GM21723 (cell line): ENCODE measurements around the gene CSF3R.

Source experiments
- ATAC-seq: cut with Tn5 transposase; IDR thresholded peaks from one replicate; pipeline ENCODE4 v1.9.1; 2021; ENCODE audit warnings: mild to moderate bottlenecking, moderate library complexity; ENCODE audit not compliant: unreplicated experiment

The CSF3R gene

DNA sequence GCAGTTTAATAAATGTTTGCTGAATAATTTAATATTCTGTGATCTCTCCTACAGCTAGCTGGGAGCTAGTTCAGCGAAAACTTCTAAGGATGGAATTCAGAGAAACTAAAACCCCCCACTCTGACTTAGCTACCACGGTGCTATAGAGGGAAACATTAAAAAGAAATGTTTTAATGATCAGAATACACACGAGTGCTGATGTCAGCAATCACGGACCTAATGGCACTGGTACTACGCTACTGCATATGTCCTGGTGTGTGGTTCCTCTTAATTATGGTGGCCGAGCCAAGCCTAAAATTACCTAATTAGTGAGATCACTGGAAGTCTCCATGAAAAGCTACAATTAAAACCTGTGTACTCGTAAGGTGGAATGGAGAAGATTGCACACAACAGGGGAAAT is 61.1 kb downstream of the CSF3R start:
- ATAC-seq = no peak

DNA sequence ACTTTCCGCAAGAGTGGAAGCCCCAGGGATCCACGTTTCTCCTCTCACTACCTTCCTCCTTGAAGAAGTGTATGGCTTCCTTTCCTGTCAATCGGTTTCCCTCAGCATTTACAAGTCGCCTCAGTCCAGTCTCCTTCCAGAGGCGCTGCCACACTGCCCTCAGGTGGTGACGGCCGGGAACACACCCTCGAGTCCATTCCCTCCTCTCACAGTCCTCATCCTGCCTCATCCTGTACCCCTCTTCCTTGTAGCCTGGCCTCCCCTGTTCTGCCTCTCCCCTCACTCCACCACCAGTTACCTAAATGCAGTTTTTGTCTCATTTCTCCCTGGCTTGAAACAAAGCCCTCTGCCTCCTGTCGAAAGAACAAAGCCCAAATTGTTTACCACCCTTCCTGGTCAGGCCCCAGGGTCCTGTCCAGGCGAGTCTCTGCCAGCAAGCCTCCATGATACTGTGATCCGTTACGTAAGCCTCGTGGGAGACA is 61.8 kb downstream of the CSF3R start:
- peak; percentile 74 for ATAC-seq

DNA sequence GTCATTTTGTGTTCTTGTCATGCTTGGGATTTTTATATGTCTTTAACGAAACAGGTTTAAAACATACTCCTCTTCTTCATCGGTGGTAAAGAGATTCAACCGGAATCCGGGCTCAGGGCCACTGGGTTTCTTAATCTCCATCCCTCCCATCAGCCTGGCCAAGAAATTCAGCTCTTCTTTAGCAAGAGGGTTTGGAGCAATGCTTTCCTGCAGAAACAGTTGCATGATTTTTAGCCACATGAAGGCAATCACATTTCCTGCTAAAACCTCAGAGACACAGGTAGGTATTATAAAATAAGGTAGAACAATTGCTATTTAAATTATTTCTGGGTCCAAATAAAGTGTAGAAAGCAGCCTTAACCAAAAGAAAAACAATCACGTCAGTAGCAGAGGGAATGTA is 62.3 kb downstream of the CSF3R start:
- no peak for ATAC-seq

DNA sequence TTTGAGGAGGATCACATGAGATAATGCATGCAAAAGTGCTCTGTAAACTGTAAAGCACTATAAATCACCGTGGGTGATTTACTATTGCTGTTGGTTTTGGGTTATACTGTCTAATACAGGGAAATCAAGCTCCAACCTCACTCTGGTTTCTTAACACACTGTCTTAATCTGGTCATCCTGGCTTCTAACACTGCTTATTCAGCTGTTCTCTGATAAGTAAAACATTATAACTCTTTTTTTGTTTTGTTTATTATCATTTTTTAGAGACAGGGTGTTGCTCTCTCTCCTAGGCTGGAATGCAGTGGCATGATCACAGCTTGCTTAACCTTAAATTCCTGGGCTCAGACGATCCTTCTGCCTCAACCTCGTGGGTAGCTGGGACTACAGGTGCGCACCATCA is 63.1 kb downstream of the CSF3R start:
- no peak for ATAC-seq

DNA sequence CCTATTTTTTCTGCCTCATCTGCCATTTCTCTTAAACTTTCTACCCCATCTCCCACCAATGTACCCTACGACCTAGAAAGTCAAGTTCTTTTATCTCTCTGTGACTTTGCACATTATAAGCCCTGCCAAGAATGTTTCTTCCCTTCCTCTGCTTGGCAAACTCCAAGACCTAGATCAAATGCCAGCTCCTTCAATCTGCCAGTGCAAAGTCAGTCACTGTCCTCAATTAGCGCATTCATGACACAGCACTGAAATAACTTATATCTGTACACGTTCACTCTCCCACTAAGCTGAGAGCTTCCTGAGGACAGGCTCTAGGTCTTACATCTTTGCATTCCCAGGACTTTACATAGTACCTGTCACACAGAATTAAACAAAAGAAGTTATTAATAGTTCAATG is 63.6 kb downstream of the CSF3R start:
- no peak for ATAC-seq

DNA sequence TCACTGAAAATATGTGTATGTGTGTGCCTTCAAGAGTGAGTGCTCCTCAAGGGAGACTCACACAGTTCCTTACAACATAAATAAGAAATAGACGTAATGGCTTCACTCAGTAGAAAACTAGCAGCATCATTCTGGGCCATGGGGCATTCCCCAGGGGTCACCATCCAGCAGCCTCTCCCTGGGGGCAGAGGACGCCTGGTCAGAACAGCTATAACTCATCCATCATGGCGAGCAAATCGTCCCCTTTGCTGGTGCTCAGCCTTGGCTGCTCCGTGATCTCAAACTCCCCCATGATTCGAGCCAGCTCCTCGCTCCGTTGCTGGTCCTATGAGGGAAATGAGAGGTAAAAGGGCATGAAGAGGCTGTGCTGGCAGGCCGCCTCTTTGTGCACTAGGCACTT is 64.8 kb downstream of the CSF3R start:
- ATAC-seq = no peak
